ENCODE data around the gene DIAPH2. TPM values are rescaled to one million over a fixed set of nuclear protein-coding genes. Genes with fewer than 3 reads are reported as not detected.

The DIAPH2 gene
- total RNA-seq, 4 donors from 2014 or later: 41.8 to 64.5 (median 54.5) TPM

GRCh38 chrX:97000682-97001368 lies 316.2 kb downstream of the DIAPH2 start:
- no peaks in the 10 kb centered on the region for H3K36me3 ChIP-seq
- no peak for DNase-seq (ENCODE audit: extremely low spot score)
- no peak overlapping the region for H3K27ac ChIP-seq (replicated peaks in 1 of 4)
- no peak overlapping the region for H3K4me3 ChIP-seq
- no peaks in the 10 kb centered on the region for H3K9me3 ChIP-seq
- no peaks in the 10 kb centered on the region for H3K27me3 ChIP-seq
- H3K4me1 ChIP-seq: no peaks in the 10 kb centered on the region
- intact Hi-C loops (cut with DNase I): no loop called here
- TF ChIP-seq CTCF (IDR thresholded peaks at IDR 0.05) (no peak), EP300 (IDR thresholded peaks at IDR 0.05) (no peak), POLR2AphosphoS5 (IDR thresholded peaks at IDR 0.05) (no peak), POLR2A (IDR thresholded peaks at IDR 0.05; ENCODE audit: low read depth) (no peak)

- Histone ChIP-seq H3K36me3 (no peaks in the 10 kb centered on the region), H3K9me3 (no peaks in the 10 kb centered on the region), H3K4me3 (no peak overlapping the region), H3K27ac (replicated peaks in 1 of 4) (no peak overlapping the region), H3K27me3 (no peaks in the 10 kb centered on the region), H3K4me1 (no peaks in the 10 kb centered on the region)
- 77% methylated on average over 3 of the region's 3 CpGs for WGBS
- intact Hi-C loops (cut with DNase I): no loop called here
- no peak for DNase-seq (ENCODE audit: extremely low spot score)
- TF ChIP-seq POLR2AphosphoS5 (IDR thresholded peaks at IDR 0.05): no peak
- no peak for TF ChIP-seq EP300 (IDR thresholded peaks at IDR 0.05)
- TF ChIP-seq CTCF (IDR thresholded peaks at IDR 0.05): no peak
- no peak for TF ChIP-seq POLR2A (IDR thresholded peaks at IDR 0.05; ENCODE audit: low read depth)
Measured at GRCh38 chrX:97006167-97006566, 321.5 kb downstream of the DIAPH2 start.

- H3K36me3 ChIP-seq: no peaks in the 10 kb centered on the region
- H3K27ac ChIP-seq (replicated peaks in 1 of 4): no peak overlapping the region
- H3K9me3 ChIP-seq: no peaks in the 10 kb centered on the region
- no peaks in the 10 kb centered on the region for H3K27me3 ChIP-seq
- no peak for TF ChIP-seq EP300 (IDR thresholded peaks at IDR 0.05)
- no peak for TF ChIP-seq CTCF (IDR thresholded peaks at IDR 0.05)
- no peak for TF ChIP-seq POLR2A (IDR thresholded peaks at IDR 0.05; ENCODE audit: low read depth)
- no peak for TF ChIP-seq POLR2AphosphoS5 (IDR thresholded peaks at IDR 0.05)
- DNase-seq (ENCODE audit: extremely low spot score): no peak
- H3K4me1 ChIP-seq: no peaks in the 10 kb centered on the region
- intact Hi-C loops (cut with DNase I): no loop called here
- H3K4me3 ChIP-seq: no peak overlapping the region
Measured at GRCh38 chrX:97009391-97009790, 324.7 kb downstream of the DIAPH2 start.

GRCh38 chrX:97011540-97011939 lies 326.9 kb downstream of the DIAPH2 start:
- WGBS: 97% methylated on average over 6 of the region's 6 CpGs
- Histone ChIP-seq H3K4me1 (peaks cover 0 to 3% (median 0%) of the 10 kb centered on the region in 4 donors), H3K4me3 (no peak overlapping the region), H3K27me3 (no peaks in the 10 kb centered on the region), H3K27ac (replicated peaks in 1 of 4) (no peak overlapping the region), H3K9me3 (no peaks in the 10 kb centered on the region), H3K36me3 (no peaks in the 10 kb centered on the region)
- TF ChIP-seq EP300 (IDR thresholded peaks at IDR 0.05) (no peak), POLR2A (IDR thresholded peaks at IDR 0.05; ENCODE audit: low read depth) (no peak), POLR2AphosphoS5 (IDR thresholded peaks at IDR 0.05) (no peak), CTCF (IDR thresholded peaks at IDR 0.05) (no peak)
- intact Hi-C loops (cut with DNase I): no loop called here
- DNase-seq (ENCODE audit: extremely low spot score): no peak

GRCh38 chrX:97016106-97016505 lies 331.5 kb downstream of the DIAPH2 start:
- DNase-seq (ENCODE audit: extremely low spot score): no peak
- Histone ChIP-seq H3K9me3 (no peaks in the 10 kb centered on the region), H3K36me3 (no peaks in the 10 kb centered on the region), H3K27me3 (no peaks in the 10 kb centered on the region), H3K4me3 (no peak overlapping the region), H3K27ac (replicated peaks in 1 of 4) (no peak overlapping the region), H3K4me1 (peaks cover 0 to 3% (median 0%) of the 10 kb centered on the region in 4 donors)
- intact Hi-C loops (cut with DNase I): no loop called here
- TF ChIP-seq CTCF (IDR thresholded peaks at IDR 0.05) (no peak), EP300 (IDR thresholded peaks at IDR 0.05) (no peak), POLR2AphosphoS5 (IDR thresholded peaks at IDR 0.05) (no peak), POLR2A (IDR thresholded peaks at IDR 0.05; ENCODE audit: low read depth) (no peak)
- WGBS: 61% methylated on average over 2 of the region's 2 CpGs

Data from esophagus muscularis mucosa (tissue), 4 donors.